ENCODE data around the gene CTU2.

The CTU2 gene

DNA sequence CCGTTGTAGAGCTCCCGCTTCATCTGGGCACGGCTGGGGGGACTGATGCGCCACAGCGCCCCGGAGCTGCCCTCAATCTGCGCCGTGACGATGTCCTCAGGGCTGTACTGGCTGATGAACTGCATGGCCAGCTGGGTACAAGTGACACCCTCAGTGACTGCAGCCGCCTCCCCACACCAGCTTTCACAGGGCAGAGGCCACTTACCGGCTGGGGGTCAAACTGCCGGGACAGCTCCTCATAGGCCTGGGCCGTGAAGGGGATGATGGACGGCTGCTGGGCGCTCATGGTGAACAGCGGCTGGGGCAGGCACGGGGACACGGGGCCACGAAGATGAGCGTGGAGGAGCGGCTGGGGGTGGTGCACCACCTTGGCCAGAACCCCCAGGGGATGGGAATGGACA is 10.3 kb downstream of the CTU2 start:
- Histone ChIP-seq H3K4me1 (no peaks in the 10 kb centered on the region), H3K36me3 (peaks cover 36% of the 10 kb centered on the region), H3K9me3 (no peaks in the 10 kb centered on the region), H3K4me3 (ENCODE audit: low read depth, low read length) (no peak overlapping the region), H3K27me3 (no peaks in the 10 kb centered on the region)
- TF ChIP-seq, protein P1, sequence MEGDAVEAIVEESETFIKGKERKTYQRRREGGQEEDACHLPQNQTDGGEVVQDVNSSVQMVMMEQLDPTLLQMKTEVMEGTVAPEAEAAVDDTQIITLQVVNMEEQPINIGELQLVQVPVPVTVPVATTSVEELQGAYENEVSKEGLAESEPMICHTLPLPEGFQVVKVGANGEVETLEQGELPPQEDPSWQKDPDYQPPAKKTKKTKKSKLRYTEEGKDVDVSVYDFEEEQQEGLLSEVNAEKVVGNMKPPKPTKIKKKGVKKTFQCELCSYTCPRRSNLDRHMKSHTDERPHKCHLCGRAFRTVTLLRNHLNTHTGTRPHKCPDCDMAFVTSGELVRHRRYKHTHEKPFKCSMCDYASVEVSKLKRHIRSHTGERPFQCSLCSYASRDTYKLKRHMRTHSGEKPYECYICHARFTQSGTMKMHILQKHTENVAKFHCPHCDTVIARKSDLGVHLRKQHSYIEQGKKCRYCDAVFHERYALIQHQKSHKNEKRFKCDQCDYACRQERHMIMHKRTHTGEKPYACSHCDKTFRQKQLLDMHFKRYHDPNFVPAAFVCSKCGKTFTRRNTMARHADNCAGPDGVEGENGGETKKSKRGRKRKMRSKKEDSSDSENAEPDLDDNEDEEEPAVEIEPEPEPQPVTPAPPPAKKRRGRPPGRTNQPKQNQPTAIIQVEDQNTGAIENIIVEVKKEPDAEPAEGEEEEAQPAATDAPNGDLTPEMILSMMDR (IDR thresholded peaks at IDR 0.05; ENCODE audit: low read depth, low read length): no peak
- DNase-seq: no peak

DNA sequence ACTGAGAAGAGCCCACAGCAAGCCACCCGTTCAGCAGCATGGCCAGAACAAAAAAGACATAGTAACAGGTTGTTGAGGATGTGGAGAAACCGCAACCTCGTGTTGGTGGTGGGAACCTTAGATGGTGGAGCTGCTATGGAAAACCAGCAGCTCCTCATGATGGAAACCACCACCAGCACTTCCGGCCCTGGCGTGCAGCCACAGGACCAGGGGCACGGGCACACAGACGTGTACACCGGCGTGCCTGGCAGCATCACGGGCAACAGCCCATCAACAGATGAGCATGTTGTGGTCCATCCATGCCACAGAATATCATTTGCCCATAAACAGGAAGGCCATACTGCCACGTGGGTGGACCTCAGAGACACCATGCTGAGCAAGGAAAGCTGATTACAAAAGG is 11.9 kb downstream of the CTU2 start:
- DNase-seq: no peak
- TF ChIP-seq, protein P1 (IDR thresholded peaks at IDR 0.05; ENCODE audit: low read depth, low read length): no peak
- Histone ChIP-seq H3K4me1 (no peaks in the 10 kb centered on the region), H3K36me3 (peaks cover 36% of the 10 kb centered on the region), H3K9me3 (no peaks in the 10 kb centered on the region), H3K4me3 (ENCODE audit: low read depth, low read length) (no peak overlapping the region), H3K27me3 (no peaks in the 10 kb centered on the region)

DNA sequence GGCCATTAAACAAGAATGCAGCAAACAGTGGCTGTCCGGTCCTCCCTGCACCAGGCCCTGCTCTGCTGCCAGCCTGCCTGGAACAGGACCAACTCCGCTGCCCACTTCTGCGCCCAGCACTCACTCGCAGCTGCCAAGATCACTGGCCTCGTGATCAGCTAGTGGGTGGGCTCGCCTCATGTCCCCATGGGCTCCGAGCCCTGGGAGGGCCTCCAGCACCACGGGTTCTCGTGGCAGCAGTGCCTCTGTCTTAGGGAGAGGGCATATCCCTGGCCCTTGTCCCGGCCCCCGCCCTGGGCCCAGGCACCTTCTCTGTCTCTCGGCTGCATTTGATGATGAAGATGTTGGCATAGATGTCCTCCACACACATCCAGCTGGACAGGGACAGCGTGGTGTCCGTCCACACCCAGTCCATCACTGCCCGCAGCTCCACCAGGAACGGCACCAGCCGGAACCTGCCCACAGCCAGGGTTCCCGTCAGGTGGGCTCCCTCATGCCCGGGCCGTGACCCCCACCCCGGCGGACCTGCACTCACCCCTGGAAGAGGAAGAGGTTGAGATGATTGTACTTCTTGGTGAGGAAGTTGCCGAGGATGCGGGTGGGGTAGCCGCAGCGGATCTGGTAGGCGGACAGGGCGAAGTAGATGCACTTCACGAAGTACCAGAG is 13.1 kb downstream of the CTU2 start:
- TF ChIP-seq, protein P1 (IDR thresholded peaks at IDR 0.05; ENCODE audit: low read depth, low read length): no peak
- no peaks in the 10 kb centered on the region for H3K27me3 ChIP-seq
- no peak for DNase-seq
- no peaks in the 10 kb centered on the region for H3K4me1 ChIP-seq
- peaks cover 25% of the 10 kb centered on the region for H3K36me3 ChIP-seq
- H3K9me3 ChIP-seq: no peaks in the 10 kb centered on the region
- H3K4me3 ChIP-seq (ENCODE audit: low read depth, low read length): no peak overlapping the region

DNA sequence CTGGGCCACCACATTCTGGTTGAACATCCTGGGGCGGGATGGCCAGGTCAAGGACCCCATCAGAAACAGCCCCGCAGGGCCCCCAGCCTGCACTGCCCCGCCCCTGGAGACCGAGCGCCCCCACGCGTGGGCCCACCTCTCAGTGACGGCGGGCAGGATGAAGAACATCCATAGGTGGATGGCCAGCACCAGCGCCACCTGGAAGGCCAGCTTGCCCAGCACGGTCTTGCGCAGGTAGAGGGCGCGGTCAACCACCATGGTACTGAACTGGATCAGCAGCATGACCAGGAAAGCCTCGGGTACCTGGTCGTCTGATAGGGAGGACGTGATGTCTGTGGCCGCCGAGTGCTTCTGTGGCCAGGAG is 13.6 kb downstream of the CTU2 start:
- DNase-seq: no peak
- Histone ChIP-seq H3K4me3 (ENCODE audit: low read depth, low read length) (no peak overlapping the region), H3K9me3 (no peaks in the 10 kb centered on the region), H3K27me3 (no peaks in the 10 kb centered on the region), H3K4me1 (peaks cover 4% of the 10 kb centered on the region), H3K36me3 (peaks cover 21% of the 10 kb centered on the region)
- TF ChIP-seq, protein P1 (IDR thresholded peaks at IDR 0.05; ENCODE audit: low read depth, low read length): no peak

DNA sequence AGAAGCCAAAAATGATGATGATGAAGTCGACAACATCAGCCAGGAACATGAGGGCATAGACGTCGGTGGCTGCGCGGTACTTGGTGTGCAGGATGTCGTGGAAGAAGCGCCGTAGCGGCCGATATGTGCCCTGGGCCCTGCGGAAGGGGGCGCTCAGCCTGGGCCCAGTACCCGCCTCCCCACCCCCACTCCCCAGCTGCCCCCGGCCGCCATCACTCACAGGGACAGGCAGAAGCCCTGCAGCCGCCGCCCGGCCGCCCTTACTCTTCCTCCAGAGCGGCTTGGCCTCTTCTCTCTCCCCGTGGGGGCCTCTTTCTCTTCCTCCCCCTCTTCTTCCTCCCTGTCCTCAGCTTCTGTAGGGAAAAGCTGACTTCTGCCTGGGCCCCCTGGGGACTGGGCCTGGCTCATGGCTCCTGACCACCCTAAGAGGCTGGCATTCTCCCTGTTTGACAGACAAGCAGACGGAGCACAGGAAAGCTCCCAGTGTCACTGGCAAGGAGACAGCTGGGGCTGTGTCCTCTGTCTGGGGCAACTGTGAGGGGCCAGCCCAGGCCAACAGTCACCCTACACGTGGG is 14.2 kb downstream of the CTU2 start:
- H3K36me3 ChIP-seq: peaks cover 20% of the 10 kb centered on the region

DNA sequence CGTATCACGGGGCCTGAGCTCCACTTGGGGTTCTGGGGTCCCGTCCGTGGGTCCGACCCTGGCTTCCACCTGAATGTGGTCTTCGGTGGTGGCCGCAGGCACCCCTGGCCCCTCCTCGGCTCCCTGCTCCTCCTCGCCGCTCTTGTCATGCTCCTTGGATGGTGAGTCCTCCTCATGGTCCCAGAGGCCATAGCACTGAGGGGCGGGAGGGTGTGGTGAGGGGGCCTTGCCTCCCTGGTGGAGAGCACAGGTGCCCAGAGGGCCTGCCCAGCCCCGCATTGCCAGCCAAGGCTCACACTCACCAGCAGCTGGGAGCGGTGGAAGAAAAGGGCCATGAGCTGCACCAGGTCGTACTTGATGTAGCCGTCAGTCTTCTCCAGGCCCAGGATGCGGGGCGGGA is 14.9 kb downstream of the CTU2 start:
- TF ChIP-seq, protein P1 (IDR thresholded peaks at IDR 0.05; ENCODE audit: low read depth, low read length): no peak
- H3K9me3 ChIP-seq: no peaks in the 10 kb centered on the region
- peaks cover 14% of the 10 kb centered on the region for H3K36me3 ChIP-seq
- peaks cover 14% of the 10 kb centered on the region for H3K4me1 ChIP-seq
- H3K27me3 ChIP-seq: no peaks in the 10 kb centered on the region
- no peak overlapping the region for H3K4me3 ChIP-seq (ENCODE audit: low read depth, low read length)
- DNase-seq: no peak

More for the DNA sequence above, 14.2 kb downstream of the CTU2 start:
- no peaks in the 10 kb centered on the region for H3K27me3 ChIP-seq
- H3K4me1 ChIP-seq: peaks cover 6% of the 10 kb centered on the region
- DNase-seq: no peak
- H3K9me3 ChIP-seq: no peaks in the 10 kb centered on the region
- TF ChIP-seq, protein P1 (IDR thresholded peaks at IDR 0.05; ENCODE audit: low read depth, low read length): no peak
- no peak overlapping the region for H3K4me3 ChIP-seq (ENCODE audit: low read depth, low read length)

Data from BE2C (cell line).